ENCODE data around the gene AOAH. TPM values are rescaled to one million over a fixed set of nuclear protein-coding genes. Genes with fewer than 3 reads are reported as not detected.

AOAH gene
- total RNA-seq, 1 donor from 2014 or later = 1.9 TPM

GRCh38 chr7:36615852-36616540 lies 108.3 kb downstream of the AOAH start:
- intact Hi-C loops (cut with DNase I) = no loop called here
- ATAC-seq = no peak
- DNase-seq (ENCODE audit: missing footprints) = no peak

- ATAC-seq (no peak), DNase-seq (ENCODE audit: missing footprints) (no peak)
- intact Hi-C loops (cut with DNase I) = no loop called here
These were observed 109.3 kb downstream of the AOAH start for GRCh38 chr7:36614959-36615358.

- ATAC-seq (no peak), DNase-seq (ENCODE audit: missing footprints) (no peak)
- intact Hi-C loops (cut with DNase I) = no loop called here
These were observed 111.2 kb downstream of the AOAH start for GRCh38 chr7:36613031-36613614.

DNA sequence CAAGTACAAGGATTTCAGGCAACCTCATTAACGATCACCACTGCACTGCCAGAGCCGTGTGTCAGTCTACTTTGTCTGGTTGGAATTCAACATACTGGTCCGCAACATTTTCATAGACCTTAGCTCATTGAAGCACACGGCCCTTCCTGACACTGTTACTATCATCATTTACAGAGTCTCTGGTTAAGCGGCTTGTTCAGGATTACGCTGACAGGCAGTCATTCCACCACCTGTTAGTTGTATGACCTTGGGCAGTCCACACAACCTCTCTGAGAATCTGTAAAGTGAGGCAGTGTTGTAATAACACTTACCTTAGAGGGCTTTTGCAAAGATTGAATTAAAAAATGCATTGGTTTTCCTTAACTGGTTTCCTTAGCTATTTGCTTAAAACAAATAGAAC lies 112.6 kb downstream of the AOAH start:
- no peak for DNase-seq (ENCODE audit: missing footprints)
- intact Hi-C loops (cut with DNase I) = no loop called here
- no peak for ATAC-seq

DNA sequence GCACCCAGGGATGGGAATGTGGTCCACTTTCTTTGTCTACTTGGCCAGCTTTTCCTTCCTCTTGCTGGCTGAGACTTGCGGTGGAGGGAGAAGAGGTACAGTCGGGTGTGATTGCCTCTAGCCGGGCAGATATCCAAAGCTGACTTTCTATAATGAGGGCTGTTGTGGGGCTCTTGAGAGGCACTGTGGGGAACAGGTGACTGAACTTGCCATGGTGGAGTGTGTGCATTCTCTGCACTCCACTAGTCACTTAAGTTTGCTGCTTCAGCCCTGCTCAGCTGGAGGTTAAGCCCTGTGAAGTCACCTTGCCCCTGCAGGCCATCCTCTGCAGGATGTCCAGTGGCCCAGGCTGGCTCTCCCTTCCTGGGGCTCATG lies 116.6 kb downstream of the AOAH start:
- ATAC-seq (no peak), DNase-seq (ENCODE audit: missing footprints) (no peak)
- intact Hi-C loops (cut with DNase I) = no loop called here

- intact Hi-C loops (cut with DNase I) = no loop called here
- ATAC-seq (no peak), DNase-seq (ENCODE audit: missing footprints) (no peak)
These were observed 117.1 kb downstream of the AOAH start for GRCh38 chr7:36606976-36607720.

- ATAC-seq (no peak), DNase-seq (ENCODE audit: missing footprints) (no peak)
- intact Hi-C loops (cut with DNase I) = no loop called here
These were observed 117.9 kb downstream of the AOAH start for GRCh38 chr7:36606153-36606975.

DNA sequence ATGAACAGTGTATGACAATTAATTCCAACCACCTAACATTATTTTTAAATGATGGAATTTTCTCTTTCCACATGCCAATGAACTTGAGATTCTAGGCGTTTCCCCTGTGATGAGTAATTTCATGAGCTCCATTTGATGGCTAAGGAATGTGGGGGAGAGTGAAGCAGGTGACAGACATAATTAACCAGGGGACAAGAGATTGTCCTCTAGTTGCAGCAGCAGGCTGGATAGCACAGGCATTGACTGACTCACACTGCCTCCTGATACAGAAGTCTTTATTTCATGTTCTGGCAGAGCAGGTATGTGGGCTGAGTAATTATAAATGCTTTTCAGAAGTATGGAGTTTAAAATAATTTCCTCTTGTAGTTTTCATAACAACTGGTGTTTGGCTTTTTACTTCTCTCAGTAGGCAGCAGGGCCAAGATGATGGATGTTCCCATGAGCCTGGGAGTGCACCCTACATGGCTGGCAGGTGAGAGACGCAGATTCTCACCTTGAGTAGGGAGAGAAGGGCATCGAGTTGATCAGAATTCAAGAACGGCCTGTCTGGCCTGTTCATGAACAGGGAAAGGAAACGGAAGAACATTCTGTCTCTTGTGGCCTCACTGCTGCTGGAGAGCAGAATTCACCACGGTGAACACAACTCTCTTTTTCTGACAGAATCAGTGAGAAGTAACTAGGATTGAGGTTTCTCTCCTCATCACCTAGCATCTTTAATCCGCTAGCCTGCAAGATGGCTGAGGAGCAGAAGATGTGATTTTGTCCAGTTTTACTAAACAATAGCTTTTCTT lies 118.8 kb downstream of the AOAH start:
- DNase-seq (ENCODE audit: missing footprints) (no peak), ATAC-seq (no peak)
- intact Hi-C loops (cut with DNase I) = no loop called here

DNA sequence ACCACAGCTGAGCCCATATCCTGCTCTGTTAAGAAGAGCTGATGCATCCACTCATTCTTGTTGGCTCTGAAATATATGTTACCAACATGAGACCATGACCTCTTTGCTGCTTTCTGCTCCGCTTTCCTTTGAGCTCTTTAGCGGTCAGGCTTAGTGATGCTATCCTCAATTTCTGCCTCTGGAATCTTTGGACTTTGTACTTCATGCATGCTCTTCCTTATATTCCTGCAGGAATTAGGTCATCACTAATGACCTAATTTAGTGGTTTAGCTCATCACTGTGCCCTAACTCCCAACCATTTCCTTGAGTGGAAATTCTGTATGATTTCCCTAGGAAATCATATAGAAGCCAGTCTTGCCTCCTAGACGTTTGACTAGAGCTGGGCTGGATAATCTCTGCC lies 119.5 kb downstream of the AOAH start:
- no peak for ATAC-seq
- DNase-seq (ENCODE audit: missing footprints) = no peak
- intact Hi-C loops (cut with DNase I) = no loop called here

GRCh38 chr7:36602934-36603887 lies 121.1 kb downstream of the AOAH start:
- DNase-seq (ENCODE audit: missing footprints) = no peak
- intact Hi-C loops (cut with DNase I) = no loop called here
- no peak for ATAC-seq

GRCh38 chr7:36602511-36602910 lies 121.8 kb downstream of the AOAH start:
- ATAC-seq (no peak), DNase-seq (ENCODE audit: missing footprints) (no peak)
- intact Hi-C loops (cut with DNase I) = no loop called here

- intact Hi-C loops (cut with DNase I) = no loop called here
- DNase-seq (ENCODE audit: missing footprints) (no peak), ATAC-seq (no peak)
These were observed 122.7 kb downstream of the AOAH start for GRCh38 chr7:36601601-36602000.

DNA sequence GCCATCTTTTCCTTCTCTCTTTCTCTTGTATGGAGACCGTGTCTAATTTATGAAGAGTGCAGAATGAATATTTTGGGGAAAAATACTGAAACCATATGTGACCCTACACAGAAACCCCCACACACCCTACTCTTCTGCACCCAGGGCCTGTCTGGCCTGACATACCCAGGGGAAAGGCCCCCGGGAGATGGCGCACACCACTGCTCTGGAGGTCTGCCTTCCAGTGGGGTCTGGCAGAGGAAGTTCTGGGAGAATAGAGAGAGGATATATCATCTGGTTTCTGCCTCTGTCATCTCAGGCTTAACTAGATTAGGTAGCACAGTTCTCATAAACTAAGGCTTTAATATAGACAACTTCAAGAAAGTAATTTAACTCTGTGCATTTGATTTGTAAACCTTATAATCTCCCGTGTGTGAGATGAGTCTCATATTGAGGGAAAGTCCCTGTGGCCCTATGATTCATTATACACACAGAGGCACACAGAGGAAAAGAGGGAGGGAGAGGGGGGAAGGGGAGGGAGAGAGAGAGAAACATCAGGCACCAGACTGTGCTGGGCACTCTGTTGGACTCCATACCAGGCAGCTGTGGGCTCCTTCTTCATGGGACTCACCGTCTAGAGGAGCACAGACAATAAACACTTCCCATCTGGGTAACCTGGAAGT lies 123.3 kb downstream of the AOAH start:
- DNase-seq (ENCODE audit: missing footprints) (no peak), ATAC-seq (no peak)
- intact Hi-C loops (cut with DNase I) = no loop called here

- ATAC-seq = no peak
- intact Hi-C loops (cut with DNase I) = no loop called here
- DNase-seq (ENCODE audit: missing footprints) = no peak
These were observed 124.0 kb downstream of the AOAH start for GRCh38 chr7:36600314-36600682.

DNA sequence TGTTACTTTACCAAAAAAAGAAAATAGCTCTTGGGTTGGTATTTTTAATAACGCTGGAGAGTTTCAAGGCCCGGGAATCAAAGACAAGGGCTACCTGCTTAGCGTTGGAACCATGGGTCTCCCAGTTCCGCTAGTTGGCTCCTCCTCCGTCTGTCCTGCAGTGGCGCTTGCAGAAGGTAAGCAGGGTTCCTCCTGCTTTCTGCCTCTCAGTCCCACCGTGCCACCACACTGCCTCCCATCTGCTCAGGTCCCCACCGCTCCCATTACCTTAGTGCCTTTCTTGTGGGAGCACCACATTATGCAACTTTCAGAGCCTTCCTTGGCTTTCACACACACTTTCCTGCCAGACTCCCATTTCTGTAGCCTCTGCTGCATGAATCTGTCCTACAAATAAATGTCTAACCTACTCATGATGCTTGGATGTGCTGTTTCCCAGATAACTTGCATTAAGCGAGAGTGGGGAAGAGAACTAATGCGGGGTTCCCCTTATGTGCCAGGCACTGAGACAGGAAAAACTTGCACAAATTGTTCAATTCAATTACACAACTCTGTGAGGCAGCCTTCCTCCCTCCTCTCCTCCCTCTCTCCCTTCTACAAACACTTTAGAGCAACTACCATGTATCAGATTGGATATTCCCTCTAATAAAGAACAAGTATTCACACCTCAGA lies 124.5 kb downstream of the AOAH start:
- DNase-seq (ENCODE audit: missing footprints) = no peak
- intact Hi-C loops (cut with DNase I) = no loop called here
- no peak for ATAC-seq

GRCh38 chr7:36598054-36598674 lies 126.1 kb downstream of the AOAH start:
- ATAC-seq = no peak
- DNase-seq (ENCODE audit: missing footprints) = no peak
- intact Hi-C loops (cut with DNase I) = no loop called here
